HCT116 (cell line): ENCODE data around the gene AQP6. TPM values are rescaled to one million over a fixed set of nuclear protein-coding genes. Genes with fewer than 3 reads are reported as not detected.

Experiments
- ATAC-seq: fragments of 200-7000 bp; cut with Tn5 transposase; 2 replicates; pipeline ENCODE4 v1.9.1; 2020; ENCODE audit warnings: mild to moderate bottlenecking, moderate library complexity
- BruUV-seq: library from RNA; stranded (reverse); fragments of 400-500 nt; replicated peaks from 2 replicates; lab custom pipeline; 2021; lab: Mats Ljungman, UMichigan
- CTCF ChIA-PET: fragments of 300-600 bp; sonication (Branson Sonifier 250); formaldehyde crosslinking; loops from one replicate; lab custom pipeline; 2021; ENCODE audit warnings: antibody characterized with exemption; lab: Charles Lee
- POLR2A ChIA-PET: fragments of 300-600, 350-600 bp; sonication (Branson Sonifier 250); formaldehyde crosslinking; loops from one replicate; lab custom pipeline; 2021; ENCODE audit warnings: antibody characterized with exemption; lab: Charles Lee
- RAD21 ChIA-PET, 2 experiments: fragments of 300-600 bp; sonication (Branson Sonifier 250); formaldehyde crosslinking; loops; one replicate each; lab custom pipeline; 2023; ENCODE audit warnings: low total read pairs in 2 of 2; ENCODE audit not compliant: uncharacterized antibody in 2 of 2, unreplicated experiment in 2 of 2, low non-redundant PET in 1 of 2; lab: Charles Lee
- DNase-seq: peaks from one replicate; pipeline ENCODE4 v3.0.0-alpha.2; 2010; ENCODE audit warnings: low read depth, low spot score
- H2AFZ ChIP-seq: fragments of 200-600 bp; shearing (Covaris generic), sonication (generic); 2 replicates; pipeline ENCODE4 v1.6.1; 2017; ENCODE audit warnings: low read depth, mixed run types, mixed read lengths, antibody characterized with exemption, low read length; ENCODE audit not compliant: poor library complexity, severe bottlenecking
- H3K27ac ChIP-seq: 2 replicates; pipeline ENCODE4 v1.5.1; 2012; ENCODE audit warnings: low read depth, low read length
- H3K27me3 ChIP-seq: fragments of 200-600 bp; sonication (generic); 2 replicates; pipeline ENCODE4 v1.6.1; 2016; ENCODE audit warnings: mixed run types, low read length, mixed read lengths; ENCODE audit not compliant: insufficient read depth
- H3K36me3 ChIP-seq, 2 experiments: fragments of 200-500 bp in 1 of 2; fragments of 200-600 bp in 1 of 2; sonication (Bioruptor generic) in 1 of 2; sonication (generic) in 1 of 2; 2 replicates each; pipeline versions ENCODE4 v1.5.1 to v1.6.1; 2014 to 2016; ENCODE audit warnings: low read length in 2 of 2, inconsistent platforms in 1 of 2, mixed read lengths in 1 of 2, mixed run types in 1 of 2; ENCODE audit not compliant: insufficient read depth in 2 of 2, control insufficient read depth in 1 of 2
- H3K4me1 ChIP-seq, 2 experiments: fragments of 200-600 bp in 1 of 2; sonication (generic) in 1 of 2; 2 replicates each; pipeline versions ENCODE4 v1.5.1 to v1.6.1; 2012 to 2017; ENCODE audit warnings: low read length in 2 of 2, inconsistent platforms in 1 of 2, mild to moderate bottlenecking in 1 of 2, mixed read lengths in 1 of 2, mixed run types in 1 of 2, moderate library complexity in 1 of 2; ENCODE audit not compliant: insufficient read depth in 2 of 2, control insufficient read depth in 1 of 2
- H3K4me2 ChIP-seq: fragments of 200-600 bp; sonication (generic); 2 replicates; pipeline ENCODE4 v1.6.1; 2017; ENCODE audit warnings: mixed run types, low read length, mixed read lengths
- H3K4me3 ChIP-seq, 2 experiments: fragments of 200-600 bp in 1 of 2; sonication (generic) in 1 of 2; replicated peaks in 1 of 2; 2 replicates each; pipeline ENCODE4 v1.5.1; 2011 to 2016; ENCODE audit warnings: low read length in 2 of 2, control low read depth in 1 of 2, low read depth in 1 of 2, mild to moderate bottlenecking in 1 of 2, mixed read lengths in 1 of 2, mixed run types in 1 of 2
- H3K79me2 ChIP-seq: fragments of 200-600 bp; sonication (generic); 2 replicates; pipeline ENCODE4 v1.6.1; 2017; ENCODE audit warnings: mild to moderate bottlenecking, mixed run types, low read length, moderate library complexity, mixed read lengths; ENCODE audit not compliant: insufficient read depth
- H3K9ac ChIP-seq: fragments of 200-600 bp; sonication (generic); 2 replicates; pipeline ENCODE4 v1.6.1; 2016; ENCODE audit warnings: low read length, mixed read lengths
- H3K9me2 ChIP-seq: fragments of 200-600 bp; sonication (generic), shearing (Covaris generic); 2 replicates; pipeline ENCODE4 v1.6.1; 2017; ENCODE audit warnings: mixed run types, mild to moderate bottlenecking, moderate library complexity; ENCODE audit not compliant: insufficient read depth
- H3K9me3 ChIP-seq, 2 experiments: fragments of 200-500 bp in 1 of 2; fragments of 200-600 bp in 1 of 2; sonication (Bioruptor generic) in 1 of 2; sonication (generic) in 1 of 2; 2 replicates each; pipeline ENCODE4 v1.6.1; 2014 to 2017; ENCODE audit warnings: low read length in 2 of 2, mixed read lengths in 2 of 2, inconsistent platforms in 1 of 2, low read depth in 1 of 2, mild to moderate bottlenecking in 1 of 2, mixed run types in 1 of 2, moderate library complexity in 1 of 2; ENCODE audit not compliant: control insufficient read depth in 1 of 2, insufficient read depth in 1 of 2
- H4K20me1 ChIP-seq: fragments of 200-600 bp; sonication (generic), shearing (Covaris generic); 2 replicates; pipeline ENCODE4 v1.6.1; 2017; ENCODE audit warnings: mixed run types, mild to moderate bottlenecking, moderate library complexity; ENCODE audit not compliant: insufficient read depth
- CEBPB ChIP-seq: IDR thresholded peaks from 2 replicates; pipeline ENCODE4 v1.6.1; 2012; ENCODE audit warnings: low read depth
- EZH2 ChIP-seq: fragments of 200-600 bp; sonication (generic); IDR thresholded peaks from 2 replicates; pipeline ENCODE4 v1.6.1; 2017; ENCODE audit warnings: antibody characterized with exemption, mixed run types
- MAX ChIP-seq: IDR thresholded peaks from 2 replicates; pipeline ENCODE4 v1.6.1; 2012
- POLR2AphosphoS5 ChIP-seq: IDR thresholded peaks from 2 replicates; pipeline ENCODE4 v1.6.1; 2011; ENCODE audit warnings: mild to moderate bottlenecking, low read depth, low read length, moderate library complexity
- RAD21 ChIP-seq: IDR thresholded peaks from 2 replicates; pipeline ENCODE4 v1.6.1; 2012; ENCODE audit warnings: low read depth, mild to moderate bottlenecking
- SRF ChIP-seq: IDR thresholded peaks from 2 replicates; pipeline ENCODE4 v1.6.1; 2012; ENCODE audit warnings: low read depth
- YY1 ChIP-seq: IDR thresholded peaks from 2 replicates; pipeline ENCODE4 v1.6.1; 2011; ENCODE audit warnings: low read length, low read depth, moderate library complexity, mild to moderate bottlenecking; ENCODE audit not compliant: insufficient replicate concordance; ENCODE audit errors: extremely low read depth
- ZNF274 ChIP-seq: fragments of 200-500 bp; sonication (Bioruptor generic); IDR thresholded peaks from 2 replicates; pipeline ENCODE4 v1.6.1; 2014; ENCODE audit warnings: mild to moderate bottlenecking, low read depth, low read length, inconsistent platforms
- intact Hi-C: fragments of 100-400 bp; cut with micrococcal nuclease; formaldehyde crosslinking; loops from 2 replicates; pipeline ENCODE4 v1.10.0; 2022
- total RNA-seq: library from RNA; stranded (reverse); gene quantifications from one replicate; pipeline ENCODE4 v1.2.1, GENCODE V29; 2021; ENCODE audit not compliant: unreplicated experiment
- TF ChIP-seq, protein P1 (sequence below): IDR thresholded peaks from 2 replicates; pipeline ENCODE4 v1.6.1; 2012
- TF ChIP-seq, protein P2 (sequence below): IDR thresholded peaks from 2 replicates; pipeline ENCODE4 v1.6.1; 2011; ENCODE audit warnings: mild to moderate bottlenecking, low read length, moderate library complexity; ENCODE audit not compliant: insufficient replicate concordance; ENCODE audit errors: extremely low read depth

Gene AQP6
- total RNA-seq, 1 experiment from 2014 or later, result not detected

GRCh38 chr12:50017641-50018040, 44.9 kb downstream of the AQP6 start:
- ATAC-seq (no peak), DNase-seq (no peak)
- Histone ChIP-seq H3K4me3 (no peak overlapping the region), H3K27me3 (no peaks in the 10 kb centered on the region), H3K9me2 (no peaks in the 10 kb centered on the region), H3K4me1 (no peaks in the 10 kb centered on the region), H3K9ac (no peak overlapping the region), H2AFZ (no peak overlapping the region), H3K36me3 (peaks cover 23 to 38% of the 10 kb centered on the region in 2 experiments), H3K27ac (no peak overlapping the region), H3K9me3 (no peaks in the 10 kb centered on the region), H4K20me1 (no peaks in the 10 kb centered on the region; the same call in 1 of the 2 replicates), H3K79me2 (peaks cover 98% of the 10 kb centered on the region), H3K4me2 (no peak overlapping the region)
- TF ChIP-seq ZNF274 (no peak), CEBPB (no peak), YY1 (no peak), EZH2 (no peak), MAX (no peak), POLR2AphosphoS5 (no peak), SRF (no peak), RAD21 (no peak)
- TF ChIP-seq, protein P1, sequence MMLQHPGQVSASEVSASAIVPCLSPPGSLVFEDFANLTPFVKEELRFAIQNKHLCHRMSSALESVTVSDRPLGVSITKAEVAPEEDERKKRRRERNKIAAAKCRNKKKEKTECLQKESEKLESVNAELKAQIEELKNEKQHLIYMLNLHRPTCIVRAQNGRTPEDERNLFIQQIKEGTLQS, result no peak
- TF ChIP-seq, protein P2, sequence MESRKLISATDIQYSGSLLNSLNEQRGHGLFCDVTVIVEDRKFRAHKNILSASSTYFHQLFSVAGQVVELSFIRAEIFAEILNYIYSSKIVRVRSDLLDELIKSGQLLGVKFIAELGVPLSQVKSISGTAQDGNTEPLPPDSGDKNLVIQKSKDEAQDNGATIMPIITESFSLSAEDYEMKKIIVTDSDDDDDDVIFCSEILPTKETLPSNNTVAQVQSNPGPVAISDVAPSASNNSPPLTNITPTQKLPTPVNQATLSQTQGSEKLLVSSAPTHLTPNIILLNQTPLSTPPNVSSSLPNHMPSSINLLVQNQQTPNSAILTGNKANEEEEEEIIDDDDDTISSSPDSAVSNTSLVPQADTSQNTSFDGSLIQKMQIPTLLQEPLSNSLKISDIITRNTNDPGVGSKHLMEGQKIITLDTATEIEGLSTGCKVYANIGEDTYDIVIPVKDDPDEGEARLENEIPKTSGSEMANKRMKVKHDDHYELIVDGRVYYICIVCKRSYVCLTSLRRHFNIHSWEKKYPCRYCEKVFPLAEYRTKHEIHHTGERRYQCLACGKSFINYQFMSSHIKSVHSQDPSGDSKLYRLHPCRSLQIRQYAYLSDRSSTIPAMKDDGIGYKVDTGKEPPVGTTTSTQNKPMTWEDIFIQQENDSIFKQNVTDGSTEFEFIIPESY, result no peak
- BruUV-seq, result no TSS peak
- ChIA-PET POLR2A (no interaction called here), CTCF (interaction anchor here (1.0 to 2.2 kb wide), 2 partner anchors 22 to 53 kb away, joined by 3 to 5 read pairs; no protein-coding TSS in a partner anchor), RAD21 (no interaction called here)
- intact Hi-C loops, result no loop called here
